ENCODE results near the gene SIPA1.
"Not testable (repeated sequence)": the region's sequence is repeated elsewhere in the genome, so short reads cannot be mapped to it uniquely, and the experiment has no call there.

SIPA1 gene

DNA sequence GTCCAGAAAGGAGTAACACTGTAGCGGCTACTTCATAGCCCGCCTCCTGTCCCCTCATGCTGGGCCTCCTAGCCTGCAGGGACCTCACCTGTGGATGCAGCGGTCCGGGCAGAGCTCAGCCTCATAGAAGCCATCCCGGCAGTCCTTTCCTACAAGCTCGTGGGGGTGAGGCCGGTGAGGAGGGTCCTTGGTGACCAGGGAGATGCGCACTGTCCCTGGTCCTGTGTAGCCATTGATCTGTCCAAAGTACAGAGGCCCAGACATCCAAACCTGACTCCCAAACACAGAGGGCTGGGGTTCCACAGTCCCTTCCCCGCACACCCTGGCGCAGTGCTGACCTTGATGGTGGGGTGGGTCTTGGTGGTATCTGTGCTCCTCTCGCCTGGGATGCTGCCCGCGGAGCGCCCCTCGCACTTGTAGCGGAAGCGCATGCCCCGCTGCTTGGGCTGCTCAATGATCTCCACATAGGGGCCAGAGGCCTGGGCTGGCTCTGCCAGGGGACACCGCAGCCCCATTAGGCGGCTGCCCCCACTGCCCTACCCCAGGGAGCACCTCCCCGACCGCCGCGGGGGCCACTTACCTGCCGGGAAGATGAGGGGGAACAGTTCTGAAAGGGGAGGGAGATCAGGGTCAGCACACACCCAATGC lies 23.8 kb downstream of the SIPA1 start:
- DNase-seq = no peak

DNA sequence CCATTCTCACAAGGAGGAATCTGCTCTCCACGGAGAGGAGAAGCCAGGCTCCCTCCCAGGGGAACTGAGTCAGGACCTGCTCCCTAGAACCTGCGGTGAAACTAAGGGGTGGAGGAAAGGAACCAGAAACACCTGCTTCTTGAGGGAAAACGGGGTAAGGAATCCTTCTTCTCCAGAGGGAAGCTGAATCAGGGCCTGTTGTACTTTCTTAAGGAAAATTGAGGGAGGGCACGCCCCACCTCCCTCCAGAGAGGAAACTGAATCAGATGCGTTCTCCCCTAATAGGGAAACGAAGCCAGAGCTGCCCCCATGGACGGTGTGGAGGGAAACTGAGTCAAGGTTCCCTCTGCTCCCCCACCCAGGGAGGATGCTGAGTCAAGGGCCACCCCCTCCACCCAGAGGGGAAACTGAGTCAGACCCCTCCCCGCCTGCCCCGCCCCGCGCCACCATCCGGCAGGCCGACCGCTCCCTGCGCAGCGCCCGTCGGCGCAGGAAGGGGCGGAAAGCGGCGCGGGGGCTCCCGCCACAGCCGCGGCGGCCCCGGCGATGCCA lies 24.4 kb downstream of the SIPA1 start:
- DNase-seq = no peak

GRCh38 chr11:65662799-65663638 lies 25.1 kb downstream of the SIPA1 start, which contains the start of gene RELA:
TSS of gene RELA (minus strand) at chr11:65662916. CDS start at chr11:65662832, 84 bp downstream.
- peak; percentile 91 for DNase-seq

- DNase-seq = peak; percentile 60
Observed at GRCh38 chr11:65663639-65664200, 25.8 kb downstream of the SIPA1 start.

- DNase-seq = no peak
Observed at GRCh38 chr11:65672180-65672860, 34.4 kb downstream of the SIPA1 start.

GRCh38 chr11:65672982-65673381 lies 35.1 kb downstream of the SIPA1 start:
- no peak for DNase-seq

- DNase-seq = no peak
Observed at GRCh38 chr11:65680192-65680743, 42.4 kb downstream of the SIPA1 start.

GRCh38 chr11:65683480-65683879 lies 45.6 kb downstream of the SIPA1 start:
- not testable (repeated sequence) for DNase-seq

DNA sequence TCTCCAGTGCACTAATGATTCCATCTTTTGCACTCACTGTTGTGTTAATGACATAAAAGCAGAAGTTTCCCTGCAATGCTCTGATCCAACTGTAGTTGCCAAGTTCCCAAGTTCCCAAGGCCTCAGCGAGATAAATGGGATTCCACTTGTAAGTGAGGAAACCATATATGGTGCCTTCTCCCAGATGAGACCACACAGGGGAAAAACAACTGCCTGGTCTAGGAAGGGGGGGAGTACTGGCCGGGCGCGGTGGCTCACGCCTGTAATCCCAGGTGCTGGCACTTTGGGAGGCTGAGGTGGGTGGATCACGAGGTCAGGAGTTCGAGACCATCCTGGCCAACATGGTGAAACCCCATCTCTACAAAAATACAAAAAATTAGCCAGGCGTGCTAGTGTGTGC lies 48.1 kb downstream of the SIPA1 start:
- DNase-seq = no peak

- DNase-seq = not testable (repeated sequence)
Observed at GRCh38 chr11:65691847-65692246, 53.9 kb downstream of the SIPA1 start.

- DNase-seq = no peak
Observed at GRCh38 chr11:65692367-65692766, 54.5 kb downstream of the SIPA1 start.

DNA sequence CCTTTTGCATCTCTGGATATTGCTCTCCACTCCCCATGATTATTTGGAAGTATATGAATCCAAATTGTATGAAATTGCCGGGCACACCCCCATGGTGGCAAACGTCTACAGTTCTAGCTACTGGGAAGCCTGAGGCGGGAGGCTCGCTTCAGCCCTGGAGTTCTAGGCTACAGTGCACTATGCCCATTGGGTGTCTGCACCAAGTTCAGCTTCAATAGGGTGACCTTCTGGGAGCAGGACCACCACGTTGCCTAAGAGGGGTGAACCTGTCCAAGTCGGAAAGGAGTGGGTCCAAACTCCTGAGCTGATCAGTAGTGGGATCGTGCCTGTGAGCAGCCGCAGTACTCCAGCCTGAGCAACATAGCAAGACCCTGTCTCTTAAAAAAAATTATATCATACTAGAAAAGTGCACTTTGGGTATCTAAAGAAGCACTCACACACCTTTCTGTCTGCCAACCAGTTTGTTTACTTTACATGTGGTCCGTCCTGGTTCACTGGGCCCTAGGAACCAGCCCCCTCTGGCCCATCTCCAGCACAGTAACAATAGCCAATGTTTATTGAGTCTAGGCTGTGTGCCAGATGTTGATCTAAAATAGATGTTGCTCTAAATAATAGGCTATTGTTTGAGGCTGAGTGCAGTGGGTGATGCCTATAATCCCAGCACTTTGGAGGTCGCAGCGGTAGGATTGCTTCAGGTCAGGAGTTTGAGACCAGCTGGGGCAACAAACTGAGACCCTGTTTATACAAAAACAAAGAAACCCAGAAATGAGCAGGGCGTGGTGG lies 57.7 kb downstream of the SIPA1 start:
- no peak for DNase-seq

- DNase-seq = no peak
Observed at GRCh38 chr11:65696802-65697552, 59.1 kb downstream of the SIPA1 start.

DNA sequence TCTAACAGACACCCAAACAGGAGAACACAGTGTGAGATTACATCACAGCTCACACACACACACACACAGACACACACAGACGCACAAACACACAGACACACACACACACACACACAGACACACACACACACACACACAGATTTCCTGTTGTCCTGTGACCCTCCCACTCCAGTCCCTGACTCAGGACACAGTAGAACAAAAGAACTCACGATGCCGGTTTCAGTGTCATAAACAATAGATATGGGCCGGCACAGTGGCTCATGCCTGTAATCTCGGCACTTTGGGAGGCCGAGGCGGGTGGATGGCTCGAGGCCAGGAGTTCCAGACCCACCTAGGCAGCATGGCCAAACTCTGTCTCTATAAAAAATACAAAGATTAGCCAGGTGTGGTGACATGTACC lies 60.3 kb downstream of the SIPA1 start:
- no peak for DNase-seq

DNA sequence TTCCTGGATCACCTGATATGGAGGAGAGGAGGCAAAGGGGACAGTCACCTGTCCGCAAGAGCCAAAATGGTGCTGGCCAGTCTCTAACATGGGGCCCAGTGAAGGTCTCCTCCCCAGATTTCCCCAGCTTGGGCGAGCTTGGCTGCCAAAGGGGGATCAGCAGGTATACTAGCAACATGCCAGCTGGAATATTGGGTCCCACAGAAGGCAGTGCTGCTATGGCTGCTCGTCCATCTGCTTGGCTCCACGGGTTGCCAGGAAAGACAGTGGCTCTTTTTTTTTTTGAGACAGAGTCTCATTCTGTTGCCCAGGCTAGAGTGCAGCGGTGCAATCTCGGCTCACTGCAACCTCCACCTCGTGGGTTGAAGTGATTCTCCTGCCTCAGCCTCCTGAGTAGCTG lies 61.4 kb downstream of the SIPA1 start:
- no peak for DNase-seq

GRCh38 chr11:65700399-65700798 lies 62.5 kb downstream of the SIPA1 start:
- DNase-seq = no peak
